Measurements from ENCODE around the gene YLPM1.

Gene YLPM1

DNA sequence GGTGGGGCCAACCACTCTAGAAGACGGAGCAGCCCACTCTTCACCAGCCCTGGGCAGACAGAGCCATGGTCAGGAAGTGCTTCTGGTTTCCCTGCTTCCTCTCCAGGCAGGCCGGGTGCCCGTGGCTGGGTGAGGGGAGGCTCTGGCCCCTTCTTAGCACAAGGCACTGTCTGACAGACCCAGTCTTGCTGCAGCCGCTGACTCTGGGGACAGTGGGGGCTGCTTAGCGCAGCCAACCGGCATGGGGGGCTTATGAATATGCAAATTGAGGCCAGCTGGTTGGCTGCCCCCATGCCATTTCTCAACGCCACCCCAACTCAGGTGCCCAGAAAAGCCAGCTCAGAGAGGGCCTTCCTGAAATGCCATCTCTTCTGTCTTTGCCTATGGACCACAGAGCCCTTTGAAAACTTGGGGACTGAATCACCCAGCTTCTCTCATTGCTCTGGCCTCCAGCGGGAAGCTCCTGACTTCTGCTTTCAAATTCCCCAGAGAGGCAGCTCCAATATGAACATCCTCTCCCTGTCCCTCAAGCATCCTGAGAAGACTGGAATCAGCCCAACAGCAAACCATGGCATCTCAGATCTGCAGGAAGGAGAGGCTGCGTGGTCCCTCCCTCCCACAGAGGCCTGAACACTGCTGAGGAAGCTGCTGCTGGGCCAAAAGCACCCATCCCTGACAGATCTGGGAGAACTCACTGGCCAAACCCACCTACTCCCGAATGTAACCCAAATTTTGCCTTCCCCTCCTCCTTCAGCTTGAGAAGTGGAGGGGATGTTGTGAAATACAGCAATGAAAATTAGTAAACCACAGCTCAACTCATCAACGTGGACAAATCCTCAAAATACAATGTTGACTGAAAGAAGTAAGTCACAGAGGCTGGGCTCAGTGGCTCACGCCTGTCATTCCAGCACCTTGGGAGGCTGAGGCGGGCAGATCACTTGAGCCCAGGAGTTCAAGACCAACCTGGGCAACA lies 113.1 kb downstream of the YLPM1 start, which contains the start of gene PROX2:
Gene PROX2 (minus strand): TSS at position 205 of the 973 bp plus-strand sequence. CDS start 12,311 bp downstream, outside the sequence.
- no peak for DNase-seq
- no peak within 1 kb of the TSS for H3K4me3 ChIP-seq (ENCODE audit: low read depth, low read length)
- no peaks in the 10 kb centered on the region for H3K27me3 ChIP-seq (ENCODE audit: insufficient read depth, low read depth, severe bottlenecking)
- no peak within 1 kb of the TSS for H3K27ac ChIP-seq
- TF ChIP-seq, protein P1, sequence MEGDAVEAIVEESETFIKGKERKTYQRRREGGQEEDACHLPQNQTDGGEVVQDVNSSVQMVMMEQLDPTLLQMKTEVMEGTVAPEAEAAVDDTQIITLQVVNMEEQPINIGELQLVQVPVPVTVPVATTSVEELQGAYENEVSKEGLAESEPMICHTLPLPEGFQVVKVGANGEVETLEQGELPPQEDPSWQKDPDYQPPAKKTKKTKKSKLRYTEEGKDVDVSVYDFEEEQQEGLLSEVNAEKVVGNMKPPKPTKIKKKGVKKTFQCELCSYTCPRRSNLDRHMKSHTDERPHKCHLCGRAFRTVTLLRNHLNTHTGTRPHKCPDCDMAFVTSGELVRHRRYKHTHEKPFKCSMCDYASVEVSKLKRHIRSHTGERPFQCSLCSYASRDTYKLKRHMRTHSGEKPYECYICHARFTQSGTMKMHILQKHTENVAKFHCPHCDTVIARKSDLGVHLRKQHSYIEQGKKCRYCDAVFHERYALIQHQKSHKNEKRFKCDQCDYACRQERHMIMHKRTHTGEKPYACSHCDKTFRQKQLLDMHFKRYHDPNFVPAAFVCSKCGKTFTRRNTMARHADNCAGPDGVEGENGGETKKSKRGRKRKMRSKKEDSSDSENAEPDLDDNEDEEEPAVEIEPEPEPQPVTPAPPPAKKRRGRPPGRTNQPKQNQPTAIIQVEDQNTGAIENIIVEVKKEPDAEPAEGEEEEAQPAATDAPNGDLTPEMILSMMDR (IDR thresholded peaks at IDR 0.05; ENCODE audit: low read depth, low read length): no peak
- H3K36me3 ChIP-seq: no peaks in the 10 kb centered on the region
- no peaks in the 10 kb centered on the region for H3K9me3 ChIP-seq (ENCODE audit: severe bottlenecking)

DNA sequence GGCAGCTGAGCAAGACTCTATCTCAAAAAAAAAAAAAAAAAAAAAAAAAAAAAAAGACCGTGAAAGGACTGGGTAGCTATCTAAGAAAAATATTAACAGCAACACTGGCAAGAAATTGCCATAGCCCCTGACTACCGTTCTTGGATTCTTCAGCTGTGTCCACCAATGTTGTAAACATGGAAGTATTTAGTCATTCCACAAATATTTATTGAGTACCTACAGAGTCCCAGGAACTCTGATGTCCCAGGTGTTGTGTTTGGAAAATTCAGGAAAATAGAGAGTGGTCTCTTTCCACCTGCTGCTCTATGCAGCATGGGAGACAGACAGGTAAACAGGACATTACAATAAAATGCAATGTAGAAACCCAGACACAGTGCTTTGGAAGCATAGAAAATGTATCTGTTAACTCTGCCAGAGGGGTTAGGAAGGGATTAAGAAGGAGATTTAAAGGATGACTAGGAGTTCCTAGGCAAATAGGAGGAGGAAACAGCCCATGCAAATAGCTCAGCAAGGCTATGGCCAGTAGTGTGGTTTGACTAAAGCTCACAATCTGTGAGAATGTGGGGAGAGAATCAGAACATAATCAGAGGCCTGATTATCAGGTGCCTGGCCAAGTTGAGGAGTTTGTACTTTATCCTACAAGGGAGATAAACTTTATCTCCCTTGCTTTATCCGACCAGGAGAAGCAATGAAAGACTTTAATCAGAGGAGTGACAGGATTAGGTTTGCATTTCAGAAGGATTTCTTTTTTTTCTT lies 116.5 kb downstream of the YLPM1 start:
- Histone ChIP-seq H3K9me3 (ENCODE audit: severe bottlenecking) (no peaks in the 10 kb centered on the region), H3K36me3 (peaks cover 4% of the 10 kb centered on the region; the same call in 1 of the 2 replicates), H3K27me3 (ENCODE audit: insufficient read depth, low read depth, severe bottlenecking) (no peaks in the 10 kb centered on the region), H3K27ac (no peak overlapping the region), H3K4me3 (ENCODE audit: low read depth, low read length) (no peak overlapping the region)
- DNase-seq: peak; percentile 34
- TF ChIP-seq, protein P1 (IDR thresholded peaks at IDR 0.05; ENCODE audit: low read depth, low read length): no peak

DNA sequence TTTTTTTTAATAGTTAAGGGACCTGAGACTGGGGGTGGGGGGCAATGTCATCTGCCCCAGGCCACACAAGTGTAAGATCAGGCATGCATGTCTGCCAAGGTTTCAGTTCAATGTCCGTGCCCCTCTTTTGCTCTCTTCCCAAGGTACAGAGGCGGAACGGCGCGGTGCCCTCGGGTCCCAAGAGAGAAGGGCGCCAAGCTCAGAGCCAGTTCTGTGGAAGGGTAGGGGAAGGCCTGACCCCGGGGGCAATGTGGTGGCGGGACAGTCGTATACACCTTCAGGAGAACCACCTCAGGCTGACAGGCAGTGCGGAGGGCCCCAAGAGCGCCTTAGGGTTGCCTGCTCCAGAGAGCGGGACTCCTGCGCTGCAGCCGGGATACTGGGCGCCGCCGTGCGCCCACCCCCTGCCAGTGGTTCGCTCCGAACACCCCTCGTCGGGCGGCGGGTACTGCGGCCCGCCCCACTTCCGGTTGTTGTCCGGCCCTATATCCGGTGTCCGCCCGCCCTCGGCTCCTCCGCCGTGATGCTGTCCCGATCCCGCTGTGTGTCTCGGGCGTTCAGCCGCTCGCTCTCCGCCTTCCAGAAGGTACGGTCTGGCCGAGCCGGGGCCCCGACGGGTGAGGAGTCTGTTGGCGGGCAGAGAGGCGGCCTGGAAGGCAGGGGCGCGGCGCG lies 118.5 kb downstream of the YLPM1 start, which contains the start of gene DLST:
Gene DLST (plus strand): TSS at position 486 of the 672 bp plus-strand sequence. CDS start 38 bp downstream, at position 524.
- no peaks in the 10 kb centered on the region for H3K27me3 ChIP-seq (ENCODE audit: insufficient read depth, low read depth, severe bottlenecking)
- peak; percentile 87 for DNase-seq
- TF ChIP-seq, protein P1 (IDR thresholded peaks at IDR 0.05; ENCODE audit: low read depth, low read length): no peak

DNA sequence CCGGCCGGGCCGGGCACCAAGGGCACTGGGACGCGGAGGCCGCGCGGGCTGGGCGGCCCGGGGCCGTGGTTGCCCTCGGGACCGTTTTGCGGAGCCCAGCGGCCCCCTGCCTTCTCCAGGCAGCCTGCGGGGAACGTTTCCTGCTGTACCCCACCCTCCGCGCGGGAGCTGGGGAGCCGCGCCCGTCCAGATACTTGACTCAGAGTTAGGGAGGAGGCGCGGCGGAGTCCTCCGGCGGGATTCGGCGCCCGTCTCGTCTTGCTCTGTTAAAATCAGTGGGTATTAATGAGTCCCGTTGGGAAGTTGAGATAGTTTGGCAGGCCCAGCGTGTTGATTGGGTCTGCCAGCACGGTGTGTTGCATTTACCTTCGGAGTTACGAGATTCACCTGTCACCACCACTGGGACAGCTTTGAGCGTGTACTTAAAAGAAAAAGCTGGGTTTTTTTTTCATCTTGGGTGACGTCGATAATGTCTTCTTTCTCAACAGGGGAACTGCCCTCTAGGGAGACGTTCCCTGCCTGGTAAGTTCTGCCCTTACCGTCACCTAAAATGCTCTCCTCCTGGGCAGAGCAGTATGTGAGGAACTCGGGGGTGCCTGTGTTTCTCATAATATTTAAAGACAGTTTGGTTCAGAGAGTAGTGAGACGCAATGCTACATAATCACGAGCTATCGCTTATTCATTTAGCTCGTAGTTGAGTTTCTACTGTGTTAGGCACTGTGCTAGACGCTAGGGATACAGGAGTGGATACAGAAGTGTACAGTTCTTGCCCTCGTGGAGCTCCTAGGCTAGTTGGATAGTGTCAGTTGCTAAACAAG lies 119.2 kb downstream of the YLPM1 start:
- DNase-seq: no peak
- TF ChIP-seq, protein P1 (IDR thresholded peaks at IDR 0.05; ENCODE audit: low read depth, low read length): no peak
- Histone ChIP-seq H3K27me3 (ENCODE audit: insufficient read depth, low read depth, severe bottlenecking) (no peaks in the 10 kb centered on the region), H3K4me3 (ENCODE audit: low read depth, low read length) (peak overlapping the region; percentile 84), H3K27ac (peak overlapping the region; percentile 74), H3K9me3 (ENCODE audit: severe bottlenecking) (no peaks in the 10 kb centered on the region), H3K36me3 (peaks cover 30% of the 10 kb centered on the region)

More for the DNA sequence above, 118.5 kb downstream of the YLPM1 start, which contains the start of gene DLST:
- H3K9me3 ChIP-seq (ENCODE audit: severe bottlenecking): no peaks in the 10 kb centered on the region
- H3K36me3 ChIP-seq: peaks cover 23% of the 10 kb centered on the region
- peak within 1 kb of the TSS; percentile 84 for H3K4me3 ChIP-seq (ENCODE audit: low read depth, low read length)
- H3K27ac ChIP-seq: peak within 1 kb of the TSS; percentile 74
